Measurements from ENCODE around the gene TRAP1.

DNA sequence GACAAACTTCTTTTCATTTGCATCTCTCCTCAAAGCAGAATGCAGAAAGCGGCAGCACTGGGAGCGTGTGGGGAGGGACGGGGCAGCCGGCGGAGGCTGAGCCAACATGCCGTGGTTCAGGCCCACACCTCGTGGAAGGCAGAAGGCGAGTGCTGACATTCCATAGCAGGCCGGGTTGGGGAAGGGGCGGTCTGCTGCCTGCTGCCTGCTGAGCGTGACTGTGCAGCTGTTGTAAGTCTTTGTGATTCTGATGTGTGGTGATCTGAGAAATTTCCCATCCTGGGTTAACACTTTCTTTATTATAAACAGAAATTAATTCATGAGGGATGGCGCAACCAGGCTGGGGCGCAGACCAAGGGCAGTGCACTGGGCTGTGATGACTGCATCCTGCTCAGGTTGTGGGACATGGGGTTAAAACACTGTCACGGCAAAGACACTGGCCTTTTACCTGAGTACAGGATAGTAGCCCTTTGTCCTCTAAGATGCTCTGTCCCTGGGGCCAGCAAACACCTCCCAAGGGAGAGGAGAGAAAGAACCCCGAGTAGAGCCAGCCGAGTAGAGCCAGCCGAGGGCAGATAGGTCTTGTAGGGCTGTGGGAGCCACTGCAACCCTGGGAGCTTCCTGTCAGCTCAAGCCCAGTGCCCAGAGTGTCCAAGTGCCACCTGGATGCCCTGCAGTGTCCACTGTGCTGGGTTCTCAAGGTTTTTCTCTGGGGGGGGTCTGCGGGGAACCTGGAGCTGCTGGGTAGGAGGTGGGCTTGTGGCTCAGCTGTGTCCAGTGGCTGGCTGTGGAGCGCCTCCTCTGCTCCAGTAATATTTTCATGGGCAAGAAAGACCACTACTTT lies 71.6 kb downstream of the TRAP1 start:
- TF ChIP-seq, protein P1, sequence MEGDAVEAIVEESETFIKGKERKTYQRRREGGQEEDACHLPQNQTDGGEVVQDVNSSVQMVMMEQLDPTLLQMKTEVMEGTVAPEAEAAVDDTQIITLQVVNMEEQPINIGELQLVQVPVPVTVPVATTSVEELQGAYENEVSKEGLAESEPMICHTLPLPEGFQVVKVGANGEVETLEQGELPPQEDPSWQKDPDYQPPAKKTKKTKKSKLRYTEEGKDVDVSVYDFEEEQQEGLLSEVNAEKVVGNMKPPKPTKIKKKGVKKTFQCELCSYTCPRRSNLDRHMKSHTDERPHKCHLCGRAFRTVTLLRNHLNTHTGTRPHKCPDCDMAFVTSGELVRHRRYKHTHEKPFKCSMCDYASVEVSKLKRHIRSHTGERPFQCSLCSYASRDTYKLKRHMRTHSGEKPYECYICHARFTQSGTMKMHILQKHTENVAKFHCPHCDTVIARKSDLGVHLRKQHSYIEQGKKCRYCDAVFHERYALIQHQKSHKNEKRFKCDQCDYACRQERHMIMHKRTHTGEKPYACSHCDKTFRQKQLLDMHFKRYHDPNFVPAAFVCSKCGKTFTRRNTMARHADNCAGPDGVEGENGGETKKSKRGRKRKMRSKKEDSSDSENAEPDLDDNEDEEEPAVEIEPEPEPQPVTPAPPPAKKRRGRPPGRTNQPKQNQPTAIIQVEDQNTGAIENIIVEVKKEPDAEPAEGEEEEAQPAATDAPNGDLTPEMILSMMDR (IDR thresholded peaks at IDR 0.05; ENCODE audit: low read depth, low read length), result no peak
- no peak for TF ChIP-seq EZH2phosphoT487 (IDR thresholded peaks at IDR 0.05; ENCODE audit: low read depth)
